Trophoblast cell (in vitro differentiated cells and primary cell): ENCODE measurements around the gene VPS45.
A peak's percentile ranks its signal among the peaks of the same experiment; 100 is the strongest.

Experiments
- DNase-seq, 2 donors: peaks; one replicate each; pipeline ENCODE4 v3.0.0-alpha.2; 2016
- H2AFZ ChIP-seq: 2 replicates; pipeline ENCODE4 v1.6.1; 2013; ENCODE audit warnings: low read length, moderate library complexity, mild to moderate bottlenecking; ENCODE audit not compliant: insufficient read depth, poor library complexity
- H2AK5ac ChIP-seq: 2 replicates; pipeline ENCODE4 v1.6.1; 2013; ENCODE audit warnings: mild to moderate bottlenecking, low read length
- H2BK120ac ChIP-seq: 2 replicates; pipeline ENCODE4 v1.6.1; 2013; ENCODE audit warnings: low read length, mild to moderate bottlenecking, moderate library complexity; ENCODE audit not compliant: insufficient read depth, poor library complexity
- H2BK12ac ChIP-seq: 2 replicates; pipeline ENCODE4 v1.6.1; 2013; ENCODE audit warnings: mild to moderate bottlenecking, low read length, moderate library complexity
- H2BK5ac ChIP-seq: 2 replicates; pipeline ENCODE4 v1.6.1; 2013; ENCODE audit warnings: low read length, low read depth, moderate library complexity, mild to moderate bottlenecking; ENCODE audit not compliant: poor library complexity
- H3K14ac ChIP-seq: 2 replicates; pipeline ENCODE4 v1.6.1; 2013; ENCODE audit warnings: mild to moderate bottlenecking, low read length
- H3K18ac ChIP-seq: 2 replicates; pipeline ENCODE4 v1.6.1; 2013; ENCODE audit warnings: mild to moderate bottlenecking, low read length
- H3K23ac ChIP-seq: 2 replicates; pipeline ENCODE4 v1.6.1; 2013; ENCODE audit warnings: low read length
- H3K27ac ChIP-seq: 2 replicates; pipeline ENCODE4 v1.5.1; 2013; ENCODE audit warnings: low read depth, mild to moderate bottlenecking, inconsistent platforms, low read length, moderate library complexity
- H3K27me3 ChIP-seq: 2 replicates; pipeline ENCODE4 v1.6.1; 2013; ENCODE audit warnings: inconsistent platforms, mild to moderate bottlenecking, low read length, moderate library complexity; ENCODE audit not compliant: insufficient read depth
- H3K36me3 ChIP-seq, 2 experiments: 1 replicate in 1 of 2; 2 replicates in 1 of 2; pipeline ENCODE4 v1.6.1; 2013; ENCODE audit warnings: low read length in 2 of 2, mild to moderate bottlenecking in 2 of 2, moderate library complexity in 1 of 2; ENCODE audit not compliant: insufficient read depth in 2 of 2, control insufficient read depth in 1 of 2
- H3K4ac ChIP-seq: 2 replicates; pipeline ENCODE4 v1.6.1; 2013; ENCODE audit warnings: low read depth, mild to moderate bottlenecking, low read length, moderate library complexity
- H3K4me1 ChIP-seq, 2 experiments: 1 replicate in 1 of 2; 2 replicates in 1 of 2; pipeline ENCODE4 v1.6.1; 2013; ENCODE audit warnings: low read length in 2 of 2, mild to moderate bottlenecking in 2 of 2, moderate library complexity in 1 of 2; ENCODE audit not compliant: insufficient read depth in 2 of 2, control insufficient read depth in 1 of 2
- H3K4me2 ChIP-seq: 2 replicates; pipeline ENCODE4 v1.6.1; 2013; ENCODE audit warnings: inconsistent platforms, mild to moderate bottlenecking, low read length, moderate library complexity
- H3K4me3 ChIP-seq: 2 replicates; pipeline ENCODE4 v1.5.1; 2013; ENCODE audit warnings: mild to moderate bottlenecking, low read depth, low read length, inconsistent platforms
- H3K79me1 ChIP-seq: one replicate; pipeline ENCODE4 v1.6.1; 2013; ENCODE audit warnings: low read length
- H3K79me2 ChIP-seq: 2 replicates; pipeline ENCODE4 v1.6.1; 2013; ENCODE audit warnings: low read length, mild to moderate bottlenecking; ENCODE audit not compliant: control insufficient read depth, insufficient read depth, poor library complexity
- H3K9ac ChIP-seq: 2 replicates; pipeline ENCODE4 v1.6.1; 2013; ENCODE audit warnings: mild to moderate bottlenecking, low read length
- H3K9me3 ChIP-seq: 2 replicates; pipeline ENCODE4 v1.6.1; 2013; ENCODE audit warnings: low read depth, mild to moderate bottlenecking, control low read depth, inconsistent platforms, low read length; ENCODE audit not compliant: insufficient read depth
- H4K12ac ChIP-seq: 2 replicates; pipeline ENCODE4 v1.6.1; 2013; ENCODE audit warnings: low read depth, mild to moderate bottlenecking, low read length, moderate library complexity
- H4K8ac ChIP-seq: 2 replicates; pipeline ENCODE4 v1.6.1; 2013; ENCODE audit warnings: low read depth, mild to moderate bottlenecking, low read length, moderate library complexity
- H4K91ac ChIP-seq: one replicate; pipeline ENCODE4 v1.6.1; 2013; ENCODE audit warnings: low read depth, mild to moderate bottlenecking, low read length, moderate library complexity
- WGBS: extraction: QIAGEN DNeasy Blood & Tissue Kit; methylation state at CpG from one replicate; pipeline ENCODE4 v1.1.7; 2013; ENCODE audit warnings: missing lambda C conversion rate; ENCODE audit not compliant: insufficient read length, insufficient coverage; ENCODE audit errors: extremely low coverage; 5-methylcytosine and 5-hydroxymethylcytosine counted together

The VPS45 gene

GRCh38 chr1:150160964-150161621, 93.5 kb downstream of the VPS45 start:
- Histone ChIP-seq H3K4me1 (peaks cover 21 to 28% of the 10 kb centered on the region in 2 experiments), H3K79me2 (peaks cover 2% of the 10 kb centered on the region), H3K9me3 (no peaks in the 10 kb centered on the region), H3K23ac (no peak overlapping the region), H2BK12ac (no peak overlapping the region), H2AFZ (no peak overlapping the region), H2BK5ac (no peak overlapping the region), H3K27me3 (no peaks in the 10 kb centered on the region), H4K91ac (no peak overlapping the region), H3K14ac (no peak overlapping the region), H3K9ac (no peak overlapping the region), H4K12ac (no peak overlapping the region), H3K4ac (no peak overlapping the region), H3K36me3 (peaks cover 29 to 36% of the 10 kb centered on the region in 2 experiments), H3K18ac (no peak overlapping the region), H2AK5ac (no peak overlapping the region), H3K4me3 (no peak overlapping the region), H3K79me1 (peaks cover 17% of the 10 kb centered on the region), H4K8ac (no peak overlapping the region), H2BK120ac (no peak overlapping the region), H3K27ac (no peak overlapping the region), H3K4me2 (no peak overlapping the region)
- DNase-seq = no peak
- WGBS = no CpG with 5 or more reads among the region's 7 CpGs

- no peak overlapping the region for H3K23ac ChIP-seq
- peak overlapping the region; percentile 95 for H4K91ac ChIP-seq
- DNase-seq = no peak
- H2BK5ac ChIP-seq = peak overlapping the region; percentile 75
- H3K14ac ChIP-seq = peak overlapping the region; percentile 78
- H3K18ac ChIP-seq = peak overlapping the region; percentile 49
- H3K4me3 ChIP-seq = no peak overlapping the region
- peak overlapping the region; percentile 59 for H3K4me2 ChIP-seq
- no peaks in the 10 kb centered on the region for H3K27me3 ChIP-seq
- no peaks in the 10 kb centered on the region for H3K9me3 ChIP-seq
- peaks cover 17% of the 10 kb centered on the region for H3K79me1 ChIP-seq
- peaks cover 25 to 31% of the 10 kb centered on the region in 2 experiments for H3K36me3 ChIP-seq
- peak overlapping the region; percentile 15 for H4K12ac ChIP-seq
- H3K9ac ChIP-seq = peak overlapping the region; percentile 29
- H3K4ac ChIP-seq = no peak overlapping the region
- H2AK5ac ChIP-seq = no peak overlapping the region
- H3K27ac ChIP-seq = peak overlapping the region; percentile 94
- H3K4me1 ChIP-seq = peaks cover 21 to 28% of the 10 kb centered on the region in 2 experiments
- peak overlapping the region; percentile 67 for H2BK120ac ChIP-seq
- no CpG with 5 or more reads among the region's 9 CpGs for WGBS
- H2AFZ ChIP-seq = no peak overlapping the region
- peak overlapping the region; percentile 55 for H2BK12ac ChIP-seq
- peak overlapping the region; percentile 35 for H4K8ac ChIP-seq
- peaks cover 2% of the 10 kb centered on the region for H3K79me2 ChIP-seq
These were observed 94.4 kb downstream of the VPS45 start for GRCh38 chr1:150161747-150162581.

GRCh38 chr1:150162582-150162861, 94.9 kb downstream of the VPS45 start:
- Histone ChIP-seq H4K91ac (peak overlapping the region; percentile 95), H3K79me2 (peaks cover 2% of the 10 kb centered on the region), H3K23ac (no peak overlapping the region), H3K4me1 (peaks cover 21 to 28% of the 10 kb centered on the region in 2 experiments), H3K27ac (peak overlapping the region; percentile 94), H3K4ac (no peak overlapping the region), H3K14ac (peak overlapping the region; percentile 78), H3K27me3 (no peaks in the 10 kb centered on the region), H2BK12ac (peak overlapping the region; percentile 55), H3K9me3 (no peaks in the 10 kb centered on the region), H3K36me3 (peaks cover 20 to 25% of the 10 kb centered on the region in 2 experiments), H3K4me3 (no peak overlapping the region), H3K79me1 (peaks cover 17% of the 10 kb centered on the region), H2AFZ (no peak overlapping the region), H3K4me2 (peak overlapping the region; percentile 59), H4K12ac (peak overlapping the region; percentile 15), H3K18ac (peak overlapping the region; percentile 49), H2BK5ac (peak overlapping the region; percentile 75), H4K8ac (peak overlapping the region; percentile 35), H2BK120ac (peak overlapping the region; percentile 67), H3K9ac (peak overlapping the region; percentile 29), H2AK5ac (no peak overlapping the region)
- no peak for DNase-seq
- WGBS = no CpG with 5 or more reads among the region's 4 CpGs

GRCh38 chr1:150162862-150163706, 95.5 kb downstream of the VPS45 start:
- H2AFZ ChIP-seq = peak overlapping the region; percentile 4
- peak overlapping the region; percentile 62 for H4K8ac ChIP-seq
- no peaks in the 10 kb centered on the region for H3K27me3 ChIP-seq
- peak overlapping the region; percentile 55 for H2BK12ac ChIP-seq
- peak; percentile 84 to 85 for DNase-seq
- no peak overlapping the region for H2AK5ac ChIP-seq
- peaks cover 2% of the 10 kb centered on the region for H3K79me2 ChIP-seq
- H3K4me3 ChIP-seq = no peak overlapping the region
- peak overlapping the region; percentile 14 for H4K12ac ChIP-seq
- H3K9ac ChIP-seq = peak overlapping the region; percentile 79
- no peak overlapping the region for H3K23ac ChIP-seq
- peak overlapping the region; percentile 95 for H4K91ac ChIP-seq
- no peaks in the 10 kb centered on the region for H3K9me3 ChIP-seq
- no CpG with 5 or more reads among the region's 14 CpGs for WGBS
- H3K14ac ChIP-seq = peak overlapping the region; percentile 78
- peak overlapping the region; percentile 34 for H3K4ac ChIP-seq
- peak overlapping the region; percentile 59 for H3K4me2 ChIP-seq
- peak overlapping the region; percentile 75 for H2BK5ac ChIP-seq
- H3K36me3 ChIP-seq = peaks cover 18 to 20% of the 10 kb centered on the region in 2 experiments
- H3K27ac ChIP-seq = peak overlapping the region; percentile 94
- H3K18ac ChIP-seq = peak overlapping the region; percentile 49
- peak overlapping the region; percentile 67 for H2BK120ac ChIP-seq
- peaks cover 17% of the 10 kb centered on the region for H3K79me1 ChIP-seq
- H3K4me1 ChIP-seq = peaks cover 21 to 28% of the 10 kb centered on the region in 2 experiments
